ENCODE measurements around the gene SNX4. TPM values are rescaled to one million over a fixed set of nuclear protein-coding genes. Genes with fewer than 3 reads are reported as not detected.

The SNX4 gene
- total RNA-seq, 1 experiment from 2014 or later = 23.2 TPM

DNA sequence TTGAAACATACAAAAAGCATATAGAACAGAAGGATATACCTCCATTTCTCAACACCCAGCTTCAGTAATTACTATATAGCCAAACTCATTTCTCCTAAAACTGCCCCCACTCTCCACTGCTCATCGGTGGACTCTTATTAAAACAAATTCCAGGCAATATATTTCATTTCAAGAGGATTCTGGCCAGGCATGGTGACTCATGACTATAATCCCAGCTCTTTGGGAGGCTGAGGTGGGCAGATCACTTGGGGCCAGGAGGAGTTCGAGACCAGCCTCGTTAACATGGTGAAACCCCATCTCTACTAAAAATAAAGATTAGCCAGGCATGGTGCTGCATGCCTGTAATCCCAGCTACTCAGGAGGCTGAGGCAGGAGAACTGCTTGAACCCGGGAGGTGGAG, 40.9 kb downstream of the SNX4 start:
- Mint-ChIP-seq H3K4me1 (peaks cover 6% of the 10 kb centered on the region), H3K9me3 (no peaks in the 10 kb centered on the region), H3K27ac (no peak overlapping the region), H3K27me3 (ENCODE audit: low read depth) (no peaks in the 10 kb centered on the region), H3K36me3 (peaks cover 11% of the 10 kb centered on the region; the same call in 1 of the 2 replicates), H3K4me3 (no peak overlapping the region)
- TF ChIP-seq E2F1 (CRISPR knock-in tag; IDR thresholded peaks at IDR 0.05) (no peak), ZNF317 (CRISPR knock-in tag; IDR thresholded peaks at IDR 0.05; ENCODE audit: borderline replicate concordance, low read depth) (no peak), EMX1 (CRISPR knock-in tag; IDR thresholded peaks at IDR 0.05) (no peak)
- ChIA-PET POLR2A (no interaction called here), CTCF (no interaction called here)
- no peak for DNase-seq (ENCODE audit: low spot score)
- no peak for ATAC-seq

DNA sequence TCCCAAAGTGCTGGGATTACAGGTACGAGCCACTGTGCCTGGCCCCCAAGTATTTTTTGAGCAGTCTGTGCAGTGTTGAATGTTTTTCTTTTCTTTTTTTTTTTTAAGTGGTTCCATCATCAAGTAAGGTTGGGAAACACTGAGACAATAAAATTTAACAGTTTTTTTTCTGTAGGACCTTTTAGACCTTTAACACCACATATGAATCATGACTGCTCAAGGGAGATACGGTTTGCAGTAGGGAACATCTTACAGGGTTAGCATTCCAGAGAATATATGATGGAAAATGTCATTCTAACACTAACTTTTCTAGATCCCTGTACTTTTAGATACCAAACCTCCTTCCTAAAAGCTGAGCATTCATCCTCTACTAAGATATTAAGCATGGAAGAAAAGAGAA, 41.7 kb downstream of the SNX4 start:
- Mint-ChIP-seq H3K27me3 (ENCODE audit: low read depth) (no peaks in the 10 kb centered on the region), H3K4me3 (no peak overlapping the region)
- POLR2A ChIA-PET = no interaction called here

GRCh38 chr3:125477701-125478100, 42.3 kb downstream of the SNX4 start:
- Mint-ChIP-seq H3K27me3 (ENCODE audit: low read depth) (no peaks in the 10 kb centered on the region), H3K4me3 (no peak overlapping the region), H3K36me3 (peaks cover 11% of the 10 kb centered on the region; the same call in 1 of the 2 replicates), H3K27ac (no peak overlapping the region), H3K9me3 (no peaks in the 10 kb centered on the region), H3K4me1 (peaks cover 6% of the 10 kb centered on the region)
- ATAC-seq (no peak), DNase-seq (ENCODE audit: low spot score) (no peak)
- POLR2A ChIA-PET = no interaction called here
- CTCF ChIA-PET = no interaction called here
- TF ChIP-seq GRHL2 (CRISPR knock-in tag; IDR thresholded peaks at IDR 0.05; ENCODE audit: insufficient replicate concordance, severe bottlenecking) = no peak
- TF ChIP-seq JAZF1 (CRISPR knock-in tag; IDR thresholded peaks at IDR 0.05) = no peak
- TF ChIP-seq ERG (CRISPR knock-in tag; IDR thresholded peaks at IDR 0.05) = no peak
- no peak for TF ChIP-seq NR3C1 (CRISPR knock-in tag; conservative IDR thresholded peaks at IDR 0.05; ENCODE audit: low read depth)
- TF ChIP-seq CREM (CRISPR knock-in tag; IDR thresholded peaks at IDR 0.05) = no peak
- no peak for TF ChIP-seq NR1H2 (CRISPR knock-in tag; IDR thresholded peaks at IDR 0.05)
- TF ChIP-seq, protein P1, sequence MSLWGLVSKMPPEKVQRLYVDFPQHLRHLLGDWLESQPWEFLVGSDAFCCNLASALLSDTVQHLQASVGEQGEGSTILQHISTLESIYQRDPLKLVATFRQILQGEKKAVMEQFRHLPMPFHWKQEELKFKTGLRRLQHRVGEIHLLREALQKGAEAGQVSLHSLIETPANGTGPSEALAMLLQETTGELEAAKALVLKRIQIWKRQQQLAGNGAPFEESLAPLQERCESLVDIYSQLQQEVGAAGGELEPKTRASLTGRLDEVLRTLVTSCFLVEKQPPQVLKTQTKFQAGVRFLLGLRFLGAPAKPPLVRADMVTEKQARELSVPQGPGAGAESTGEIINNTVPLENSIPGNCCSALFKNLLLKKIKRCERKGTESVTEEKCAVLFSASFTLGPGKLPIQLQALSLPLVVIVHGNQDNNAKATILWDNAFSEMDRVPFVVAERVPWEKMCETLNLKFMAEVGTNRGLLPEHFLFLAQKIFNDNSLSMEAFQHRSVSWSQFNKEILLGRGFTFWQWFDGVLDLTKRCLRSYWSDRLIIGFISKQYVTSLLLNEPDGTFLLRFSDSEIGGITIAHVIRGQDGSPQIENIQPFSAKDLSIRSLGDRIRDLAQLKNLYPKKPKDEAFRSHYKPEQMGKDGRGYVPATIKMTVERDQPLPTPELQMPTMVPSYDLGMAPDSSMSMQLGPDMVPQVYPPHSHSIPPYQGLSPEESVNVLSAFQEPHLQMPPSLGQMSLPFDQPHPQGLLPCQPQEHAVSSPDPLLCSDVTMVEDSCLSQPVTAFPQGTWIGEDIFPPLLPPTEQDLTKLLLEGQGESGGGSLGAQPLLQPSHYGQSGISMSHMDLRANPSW (CRISPR knock-in tag; conservative IDR thresholded peaks at IDR 0.05; ENCODE audit: low read depth) = no peak
- TF ChIP-seq ESRRA (CRISPR knock-in tag; IDR thresholded peaks at IDR 0.05; ENCODE audit: borderline replicate concordance) = no peak
- TF ChIP-seq ZSCAN18 (CRISPR knock-in tag; IDR thresholded peaks at IDR 0.05) = no peak
- TF ChIP-seq, protein P2, sequence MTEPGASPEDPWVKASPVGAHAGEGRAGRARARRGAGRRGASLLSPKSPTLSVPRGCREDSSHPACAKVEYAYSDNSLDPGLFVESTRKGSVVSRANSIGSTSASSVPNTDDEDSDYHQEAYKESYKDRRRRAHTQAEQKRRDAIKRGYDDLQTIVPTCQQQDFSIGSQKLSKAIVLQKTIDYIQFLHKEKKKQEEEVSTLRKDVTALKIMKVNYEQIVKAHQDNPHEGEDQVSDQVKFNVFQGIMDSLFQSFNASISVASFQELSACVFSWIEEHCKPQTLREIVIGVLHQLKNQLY (CRISPR knock-in tag; IDR thresholded peaks at IDR 0.05) = no peak
- no peak for TF ChIP-seq CBFB (CRISPR knock-in tag; IDR thresholded peaks at IDR 0.05; ENCODE audit: low read depth)
- TF ChIP-seq ZNF423 (CRISPR knock-in tag; IDR thresholded peaks at IDR 0.05) = no peak
- TF ChIP-seq AR (CRISPR knock-in tag; IDR thresholded peaks at IDR 0.05) = no peak
- no peak for TF ChIP-seq ETV6 (CRISPR knock-in tag; IDR thresholded peaks at IDR 0.05)
- no peak for TF ChIP-seq TEAD4 (CRISPR knock-in tag; IDR thresholded peaks at IDR 0.05)
- no peak for TF ChIP-seq GTF2I (CRISPR knock-in tag; conservative IDR thresholded peaks at IDR 0.05)

More for the DNA sequence above, 41.7 kb downstream of the SNX4 start:
- DNase-seq (ENCODE audit: low spot score) = no peak
- TF ChIP-seq TCF7 (CRISPR knock-in tag; IDR thresholded peaks at IDR 0.05; ENCODE audit: low read depth) (no peak), CREM (CRISPR knock-in tag; IDR thresholded peaks at IDR 0.05) (no peak), MYBL2 (CRISPR knock-in tag; IDR thresholded peaks at IDR 0.05) (no peak)
- TF ChIP-seq, protein P3, sequence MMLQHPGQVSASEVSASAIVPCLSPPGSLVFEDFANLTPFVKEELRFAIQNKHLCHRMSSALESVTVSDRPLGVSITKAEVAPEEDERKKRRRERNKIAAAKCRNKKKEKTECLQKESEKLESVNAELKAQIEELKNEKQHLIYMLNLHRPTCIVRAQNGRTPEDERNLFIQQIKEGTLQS (CRISPR knock-in tag; conservative IDR thresholded peaks at IDR 0.05) = no peak
- no peak for ATAC-seq
- Mint-ChIP-seq H3K27ac (no peak overlapping the region), H3K9me3 (no peaks in the 10 kb centered on the region), H3K4me1 (peaks cover 6% of the 10 kb centered on the region), H3K36me3 (peaks cover 11% of the 10 kb centered on the region; the same call in 1 of the 2 replicates)
- CTCF ChIA-PET = no interaction called here

Data from WTC11 (cell line).